HFFc6 (cell line): ENCODE data around the gene DHRS9. TPM values are rescaled to one million over a fixed set of nuclear protein-coding genes. Genes with fewer than 3 reads are reported as not detected.
"Not testable (repeated sequence)": the region's sequence is repeated elsewhere in the genome, so short reads cannot be mapped to it uniquely, and the experiment has no call there.

ENCODE experiments used
- DNase-seq: peaks from one replicate; pipeline ENCODE4 v3.0.0-alpha.2; 2018
- H3K27ac Mint-ChIP-seq: 2 replicates; pipeline ENCODE4 v1.8.0; 2020; ENCODE audit warnings: mild to moderate bottlenecking, mixed read lengths
- H3K27me3 Mint-ChIP-seq: 2 replicates; pipeline ENCODE4 v1.8.0; 2021; ENCODE audit warnings: mild to moderate bottlenecking, moderate library complexity, mixed read lengths; ENCODE audit not compliant: insufficient read depth
- H3K36me3 Mint-ChIP-seq: 2 replicates; pipeline ENCODE4 v1.8.0; 2021; ENCODE audit warnings: low read depth, mixed read lengths
- H3K4me1 Mint-ChIP-seq: 2 replicates; pipeline ENCODE4 v1.8.0; 2020; ENCODE audit warnings: low read depth, mixed read lengths
- H3K4me3 Mint-ChIP-seq: 2 replicates; pipeline ENCODE4 v1.8.0; 2020; ENCODE audit warnings: mild to moderate bottlenecking, moderate library complexity, mixed read lengths
- H3K9me3 Mint-ChIP-seq: 2 replicates; pipeline ENCODE4 v1.8.0; 2020; ENCODE audit warnings: mild to moderate bottlenecking, mixed read lengths
- CTCF ChIP-seq: fragments of 200-600 bp; sonication (generic); IDR thresholded peaks from 2 replicates; pipeline ENCODE4 v1.5.0; 2021; ENCODE audit warnings: antibody characterized with exemption, mild to moderate bottlenecking
- total RNA-seq, 6 experiments: library from RNA; stranded (reverse); fragmentation: NEBNext Ultra II Directional; extraction: Animal tissue kit (Norgen Biotek cat#: 25700); gene quantifications; 2 replicates in 1 of 6; 3 replicates in 5 of 6; pipeline ENCODE4 v1.2.3, GENCODE V29; 2021

The DHRS9 gene
- total RNA-seq, 6 experiments from 2014 or later: not detected

- Mint-ChIP-seq H3K27me3 (peaks cover 1% of the 10 kb centered on the region; the same call in 1 of the 2 replicates), H3K27ac (no peak overlapping the region), H3K9me3 (no peaks in the 10 kb centered on the region), H3K4me3 (no peak overlapping the region), H3K4me1 (no peaks in the 10 kb centered on the region), H3K36me3 (no peaks in the 10 kb centered on the region)
- TF ChIP-seq CTCF: no peak
- no peak for DNase-seq
Measured at GRCh38 chr2:169119851-169120250, 50.5 kb downstream of the DHRS9 start.

- H3K4me3 Mint-ChIP-seq: no peak overlapping the region
- H3K4me1 Mint-ChIP-seq: no peaks in the 10 kb centered on the region
- TF ChIP-seq CTCF: no peak
- H3K27ac Mint-ChIP-seq: no peak overlapping the region
- no peaks in the 10 kb centered on the region for H3K9me3 Mint-ChIP-seq
- H3K27me3 Mint-ChIP-seq: peaks cover 2% of the 10 kb centered on the region; the same call in 1 of the 2 replicates
- H3K36me3 Mint-ChIP-seq: no peaks in the 10 kb centered on the region
- DNase-seq: no peak
Measured at GRCh38 chr2:169129703-169130243, 60.4 kb downstream of the DHRS9 start.

- peak; percentile 94 for TF ChIP-seq CTCF
- no peaks in the 10 kb centered on the region for H3K36me3 Mint-ChIP-seq
- no peak overlapping the region for H3K27ac Mint-ChIP-seq
- peaks cover 2% of the 10 kb centered on the region for H3K27me3 Mint-ChIP-seq
- H3K4me3 Mint-ChIP-seq: no peak overlapping the region
- peak; percentile 19 for DNase-seq
- H3K4me1 Mint-ChIP-seq: no peaks in the 10 kb centered on the region
- no peaks in the 10 kb centered on the region for H3K9me3 Mint-ChIP-seq
Measured at GRCh38 chr2:169131587-169132512, 62.5 kb downstream of the DHRS9 start.

- H3K4me1 Mint-ChIP-seq, H3K4me3 Mint-ChIP-seq, H3K9me3 Mint-ChIP-seq, H3K36me3 Mint-ChIP-seq, H3K27ac Mint-ChIP-seq, DNase-seq, H3K27me3 Mint-ChIP-seq: not testable (repeated sequence)
Measured at GRCh38 chr2:169134272-169134671, 64.9 kb downstream of the DHRS9 start.

GRCh38 chr2:169136428-169136827 lies 67.1 kb downstream of the DHRS9 start:
- DNase-seq, H3K4me1 Mint-ChIP-seq, H3K27me3 Mint-ChIP-seq, H3K9me3 Mint-ChIP-seq, H3K27ac Mint-ChIP-seq, H3K36me3 Mint-ChIP-seq, H3K4me3 Mint-ChIP-seq: not testable (repeated sequence)

- H3K4me3 Mint-ChIP-seq: no peak overlapping the region
- H3K4me1 Mint-ChIP-seq: no peaks in the 10 kb centered on the region
- H3K9me3 Mint-ChIP-seq: no peaks in the 10 kb centered on the region
- H3K36me3 Mint-ChIP-seq: no peaks in the 10 kb centered on the region
- no peaks in the 10 kb centered on the region; the same call in 1 of the 2 replicates for H3K27me3 Mint-ChIP-seq
- no peak overlapping the region for H3K27ac Mint-ChIP-seq
- TF ChIP-seq CTCF: no peak
- no peak for DNase-seq
Measured at GRCh38 chr2:169136885-169137534, 67.6 kb downstream of the DHRS9 start.
